HG02759 (cell line): ENCODE results near the gene CMSS1.

ENCODE experiments used
- ATAC-seq: cut with Tn5 transposase; IDR thresholded peaks from one replicate; pipeline ENCODE4 v1.9.1; 2021; ENCODE audit warnings: mild to moderate bottlenecking, moderate library complexity; ENCODE audit not compliant: unreplicated experiment

CMSS1 gene

DNA sequence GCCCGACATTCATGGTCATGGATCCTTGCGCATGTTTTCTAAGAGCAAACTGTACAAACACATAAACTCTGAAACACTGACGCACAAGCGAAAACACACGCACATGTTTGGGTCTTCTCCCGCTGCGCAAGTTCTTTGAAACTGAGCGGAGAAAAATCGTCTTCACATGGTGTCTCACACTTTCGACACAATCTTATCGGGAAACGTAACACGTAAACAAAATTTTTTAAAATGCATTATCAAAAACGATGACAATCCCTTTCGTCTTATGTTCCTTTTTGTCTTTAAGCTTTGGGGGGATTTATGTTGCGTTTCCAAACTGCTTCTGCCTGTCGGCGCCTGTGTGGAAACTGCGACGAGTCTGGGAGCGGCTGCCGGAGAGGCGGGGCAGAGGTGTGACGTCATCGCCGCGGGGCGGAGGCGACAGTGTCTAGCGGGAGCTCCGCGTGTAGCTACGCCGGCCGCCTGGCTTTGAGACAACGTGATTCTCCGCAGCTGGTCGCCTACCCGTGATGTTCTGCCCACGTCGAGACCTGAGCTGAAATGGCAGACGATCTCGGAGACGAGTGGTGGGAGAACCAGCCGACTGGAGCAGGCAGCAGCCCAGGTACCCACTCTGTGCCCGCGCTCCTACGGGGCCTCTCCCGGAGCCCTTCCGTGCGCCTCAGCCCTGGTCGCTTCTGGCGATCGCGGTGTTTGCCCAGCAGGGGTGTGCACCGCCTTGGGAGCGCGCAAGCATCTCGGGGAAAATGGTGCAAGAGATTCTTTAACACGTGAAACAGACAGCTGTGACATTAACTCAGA lies at the start of gene CMSS1:
Gene CMSS1 (plus strand): TSS at position 426 of the 804 bp plus-strand sequence.
- peak; percentile 98 for ATAC-seq

DNA sequence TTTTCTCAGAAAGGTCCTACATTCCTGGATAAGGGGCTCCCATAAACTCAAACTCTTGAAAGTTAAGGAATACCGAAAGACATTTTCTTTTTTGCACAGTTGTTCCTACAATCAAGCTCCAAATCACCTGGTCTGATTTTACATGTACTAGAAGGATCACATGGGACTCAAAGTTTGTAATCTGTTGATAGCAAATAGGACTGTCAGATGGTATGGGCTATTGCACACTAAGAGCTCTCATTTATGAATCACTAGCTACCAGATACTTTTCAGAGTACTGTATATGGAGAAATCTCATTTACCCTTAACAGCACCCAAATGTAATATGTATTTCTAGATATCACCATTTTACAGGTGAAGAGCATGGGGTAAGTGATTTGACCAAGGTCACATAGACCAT lies 49.5 kb upstream of the CMSS1 start:
- ATAC-seq = no peak

DNA sequence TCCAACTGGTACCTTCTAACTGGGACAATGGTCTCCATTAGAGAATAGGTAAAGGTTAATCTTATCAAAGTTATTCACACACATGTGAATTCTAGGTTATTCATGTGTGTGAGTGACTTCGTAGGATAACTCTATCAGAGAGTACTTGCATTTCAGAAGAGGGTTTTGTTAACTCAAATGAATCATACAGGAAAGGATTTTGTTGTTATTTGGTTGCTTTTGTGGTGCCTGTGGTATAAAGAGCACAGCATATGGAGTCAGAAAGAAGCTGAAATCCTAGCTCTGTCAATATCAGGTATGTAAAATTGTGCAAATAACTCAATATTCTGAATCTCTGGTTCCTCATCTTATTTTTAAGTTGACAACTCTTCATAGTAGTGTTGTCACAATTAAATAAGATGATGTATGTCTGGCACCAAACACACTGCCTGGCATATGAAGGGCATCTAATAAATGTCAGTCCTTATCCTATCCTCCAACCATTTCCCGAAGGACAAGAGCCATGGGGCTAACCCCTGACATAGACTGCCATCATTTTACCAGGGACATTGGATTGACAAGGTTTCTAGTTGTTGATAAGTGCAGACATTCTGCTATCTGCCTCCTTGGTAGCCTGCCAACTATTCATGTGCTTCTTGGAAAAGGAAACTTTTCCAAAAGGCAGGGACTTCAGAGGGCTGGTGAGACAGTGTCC lies 48.7 kb upstream of the CMSS1 start:
- ATAC-seq = no peak

DNA sequence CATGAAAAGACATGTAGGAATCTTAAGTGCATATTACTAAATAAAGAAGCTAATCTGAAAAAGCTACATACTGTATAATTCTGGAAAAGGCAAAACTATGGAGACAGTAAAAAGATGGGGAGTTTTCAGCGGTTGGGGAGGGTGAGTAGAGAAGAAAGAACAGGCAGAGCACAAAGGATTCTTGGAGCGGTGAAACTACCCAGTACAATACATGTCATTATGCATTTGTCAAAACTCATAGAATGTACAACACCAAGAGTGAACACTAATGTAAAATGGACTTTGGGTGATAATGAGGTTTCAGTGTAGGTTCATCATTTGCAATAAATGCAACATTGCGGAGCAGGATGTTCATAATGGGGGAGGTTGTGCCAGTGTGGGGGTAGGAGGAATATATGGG lies 45.5 kb upstream of the CMSS1 start:
- ATAC-seq = no peak

DNA sequence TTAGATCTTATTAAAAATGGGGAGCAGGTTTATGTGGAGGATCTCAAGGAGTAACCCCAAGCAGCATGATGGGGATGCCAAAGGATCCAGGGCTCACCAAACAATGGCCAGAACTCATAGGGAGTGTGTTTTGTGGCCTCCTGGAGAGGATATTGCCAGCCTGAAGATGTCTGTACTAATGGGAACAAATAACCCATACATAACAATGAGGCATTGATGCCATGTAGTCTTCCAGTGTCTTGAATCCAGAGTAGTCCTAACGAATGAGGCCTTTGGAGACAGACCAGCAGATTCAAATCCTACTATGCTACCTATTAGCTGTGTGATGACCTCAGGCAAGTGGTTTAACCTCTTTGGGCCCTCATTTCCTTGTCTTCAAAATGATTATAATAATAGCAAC lies 45.0 kb upstream of the CMSS1 start:
- ATAC-seq = no peak

DNA sequence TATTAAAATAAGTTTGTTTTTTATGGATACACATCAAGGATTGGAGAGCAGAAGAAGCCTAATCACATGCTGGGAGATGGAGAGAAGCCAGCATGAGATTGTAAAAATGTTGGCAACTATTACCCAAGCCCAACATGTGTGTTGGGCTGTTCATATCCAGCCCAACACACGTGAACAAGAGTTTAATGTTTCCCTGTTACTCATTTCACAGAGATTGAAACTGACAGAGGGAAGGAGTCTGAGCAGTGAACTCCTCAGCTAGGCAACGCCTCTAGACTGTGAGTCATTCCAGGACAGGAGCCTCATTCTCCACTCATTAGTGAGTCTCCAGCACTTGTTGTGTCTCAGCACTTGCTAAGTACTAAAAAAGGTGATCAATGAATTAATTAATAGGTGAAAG lies 43.2 kb upstream of the CMSS1 start:
- ATAC-seq = peak; percentile 98

DNA sequence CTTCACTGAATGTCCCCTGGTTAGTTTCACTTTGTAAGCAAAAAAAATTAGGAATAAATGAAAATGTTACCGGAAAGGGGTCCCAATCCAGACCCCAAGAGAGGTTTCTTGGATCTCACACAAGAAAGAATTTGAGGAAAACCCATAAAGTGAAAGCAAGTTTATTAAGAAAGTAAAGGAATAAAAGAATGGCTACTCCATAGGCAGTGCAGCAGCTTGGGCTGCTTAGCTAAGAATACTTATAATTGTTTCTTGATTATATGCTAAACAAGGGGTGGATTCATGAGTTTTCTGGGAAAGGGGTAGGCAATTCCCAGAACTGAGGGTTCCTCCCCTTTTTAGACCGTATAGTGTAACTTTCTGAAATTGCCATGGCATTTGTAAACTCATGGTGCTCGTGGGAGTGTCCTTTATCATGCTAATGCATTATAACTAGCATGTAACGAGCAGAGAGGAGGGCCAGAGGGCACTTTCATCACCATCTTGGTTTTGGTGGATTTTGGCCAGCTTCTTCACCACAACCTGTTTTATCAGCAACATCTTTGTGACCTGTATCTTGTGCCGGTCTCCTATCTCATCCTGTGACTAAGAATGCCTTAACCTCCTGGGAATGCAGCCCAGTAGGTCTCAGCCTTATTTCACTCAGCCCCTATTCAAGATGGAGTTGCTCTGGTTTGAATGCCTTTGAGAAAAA lies 41.0 kb upstream of the CMSS1 start:
- no peak for ATAC-seq

DNA sequence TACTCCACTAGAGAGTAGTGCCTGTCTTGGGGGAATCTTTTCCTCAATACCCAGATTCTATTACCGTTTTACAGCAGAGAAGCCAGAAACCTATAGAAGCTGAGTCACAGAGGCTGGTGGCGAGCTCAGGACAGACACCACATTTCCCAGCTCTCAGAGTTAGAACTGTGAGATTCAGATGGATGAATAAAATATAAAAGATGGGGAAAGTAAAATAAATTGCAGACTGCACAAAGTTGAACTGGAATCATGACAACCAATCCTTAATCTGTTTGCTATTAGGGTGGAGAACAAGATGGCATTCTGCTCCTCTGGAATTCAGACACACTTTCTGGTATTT lies 40.5 kb upstream of the CMSS1 start:
- ATAC-seq = no peak

DNA sequence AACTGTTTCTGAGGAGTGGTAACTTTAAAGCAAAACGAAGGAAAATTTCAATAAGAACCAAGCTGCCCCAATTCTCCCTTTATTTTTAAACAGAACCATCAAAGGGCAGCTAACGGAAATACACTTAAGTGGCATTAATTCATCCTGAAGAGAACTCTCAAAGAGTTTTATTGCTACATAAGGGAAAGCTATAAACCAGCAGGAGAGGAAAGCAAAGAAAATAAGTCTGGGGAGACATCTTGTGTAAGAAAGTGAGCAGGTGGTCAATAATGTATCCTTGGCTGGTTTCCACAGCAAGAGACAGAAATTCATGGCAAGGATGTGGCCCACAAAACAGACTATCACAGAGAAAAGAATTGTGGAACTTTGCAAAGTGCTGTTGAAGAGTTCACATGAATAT lies 40.0 kb upstream of the CMSS1 start:
- no peak for ATAC-seq

DNA sequence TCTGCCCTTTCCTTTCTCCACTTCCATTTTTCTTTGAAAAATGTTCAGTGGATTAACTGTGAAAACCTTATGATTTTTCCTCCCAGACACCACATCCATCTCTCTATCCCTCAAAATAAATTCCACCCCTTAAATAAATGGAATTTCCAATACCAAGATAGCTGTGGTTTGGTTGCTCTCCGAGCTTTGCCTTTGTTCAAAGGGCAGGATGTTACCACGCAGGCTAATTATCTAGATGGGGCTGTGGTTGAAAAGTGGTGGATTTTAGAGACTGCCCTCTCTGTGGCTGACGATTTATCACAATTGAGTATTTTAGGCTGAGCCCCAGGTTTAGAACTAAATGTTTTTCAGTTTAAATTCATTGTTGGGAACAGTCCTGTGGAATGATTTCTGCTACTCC lies 36.9 kb upstream of the CMSS1 start:
- no peak for ATAC-seq

DNA sequence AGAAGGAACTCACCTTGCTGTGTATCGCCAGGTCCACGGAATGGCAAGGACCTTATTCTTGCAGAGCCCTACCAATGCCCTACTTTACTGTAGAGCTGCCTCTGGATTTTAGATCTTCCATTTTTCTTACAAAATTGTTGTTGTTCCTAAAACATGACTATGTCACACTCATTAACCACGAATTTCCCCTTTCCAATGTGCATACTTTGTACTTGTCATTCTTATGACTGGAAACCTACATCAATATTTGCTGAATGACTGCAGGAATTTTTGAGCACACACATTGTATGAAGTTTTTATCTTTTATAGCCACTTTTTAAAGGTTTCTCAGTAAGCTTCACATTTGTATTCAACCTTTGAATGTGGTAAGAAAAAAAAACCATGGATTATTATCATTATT lies 35.9 kb upstream of the CMSS1 start:
- ATAC-seq = no peak

DNA sequence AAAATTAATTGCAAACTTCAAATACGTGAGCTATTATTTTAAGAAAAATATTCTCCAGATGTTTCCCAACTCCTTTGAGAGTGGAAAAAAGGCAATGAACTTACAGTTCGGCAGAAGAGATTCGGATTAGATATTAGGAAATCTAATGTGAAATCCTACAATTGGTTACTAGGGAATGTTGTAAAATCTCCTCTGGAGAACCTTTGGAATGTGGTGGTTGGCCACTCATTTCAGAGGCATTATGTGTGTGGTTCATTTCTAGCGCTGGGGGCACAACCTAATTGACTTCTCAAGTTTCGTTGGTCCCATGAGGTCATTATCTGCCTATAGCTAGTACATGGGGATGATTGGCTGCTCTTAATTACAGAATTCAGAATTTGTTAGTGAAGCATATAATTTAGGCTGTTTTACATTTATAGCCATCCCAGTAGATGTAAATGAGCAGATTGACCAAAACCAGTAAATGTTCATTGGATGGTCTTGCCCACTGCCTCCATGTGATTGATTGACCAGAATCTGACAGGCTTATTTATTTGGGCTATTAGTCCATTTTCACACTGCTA lies 34.6 kb upstream of the CMSS1 start:
- no peak for ATAC-seq

DNA sequence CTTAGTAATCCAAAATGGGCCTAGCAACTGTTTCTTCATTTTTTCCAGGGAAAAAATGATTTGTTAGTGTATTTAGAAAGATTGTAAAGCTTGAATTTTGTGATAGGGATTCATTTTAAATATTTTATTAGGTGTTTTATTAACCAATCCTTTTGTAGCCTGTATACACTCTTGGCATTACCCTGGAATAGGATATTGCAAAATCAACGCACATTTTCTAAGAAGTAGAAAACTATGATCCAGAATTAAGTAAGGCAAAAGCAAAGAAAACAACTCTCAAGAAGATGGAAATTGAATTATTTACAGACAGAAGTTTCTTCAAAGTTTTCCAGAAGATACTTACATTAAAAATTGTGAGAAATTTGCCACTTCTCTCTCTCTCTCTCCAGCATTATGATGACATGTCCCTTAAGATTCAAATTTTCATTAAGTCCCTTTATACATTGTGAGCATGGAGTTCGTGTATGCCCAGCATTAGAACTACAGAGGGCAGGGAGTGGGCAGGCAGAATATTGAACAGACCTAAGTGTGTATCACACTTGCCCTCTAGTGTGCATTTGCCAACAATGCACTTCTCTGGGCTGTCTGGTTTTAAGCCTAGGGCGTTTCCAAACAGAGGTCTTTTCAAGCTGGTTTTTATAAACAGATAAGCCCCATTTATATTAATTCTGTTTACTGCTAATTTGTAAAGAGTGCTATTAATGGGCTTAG lies 28.5 kb upstream of the CMSS1 start:
- peak; percentile 93 for ATAC-seq

DNA sequence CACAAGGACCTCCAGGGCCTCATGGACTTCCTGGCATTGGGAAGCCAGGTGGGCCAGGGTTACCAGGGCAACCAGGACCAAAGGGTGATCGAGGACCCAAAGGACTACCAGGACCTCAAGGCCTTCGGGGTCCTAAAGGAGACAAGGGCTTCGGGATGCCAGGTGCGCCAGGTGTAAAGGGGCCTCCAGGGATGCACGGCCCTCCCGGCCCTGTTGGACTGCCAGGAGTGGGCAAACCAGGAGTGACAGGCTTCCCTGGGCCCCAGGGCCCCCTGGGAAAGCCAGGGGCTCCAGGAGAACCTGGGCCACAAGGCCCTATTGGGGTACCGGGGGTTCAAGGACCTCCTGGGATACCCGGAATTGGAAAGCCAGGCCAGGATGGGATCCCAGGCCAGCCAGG lies 23.2 kb upstream of the CMSS1 start:
- ATAC-seq = no peak

DNA sequence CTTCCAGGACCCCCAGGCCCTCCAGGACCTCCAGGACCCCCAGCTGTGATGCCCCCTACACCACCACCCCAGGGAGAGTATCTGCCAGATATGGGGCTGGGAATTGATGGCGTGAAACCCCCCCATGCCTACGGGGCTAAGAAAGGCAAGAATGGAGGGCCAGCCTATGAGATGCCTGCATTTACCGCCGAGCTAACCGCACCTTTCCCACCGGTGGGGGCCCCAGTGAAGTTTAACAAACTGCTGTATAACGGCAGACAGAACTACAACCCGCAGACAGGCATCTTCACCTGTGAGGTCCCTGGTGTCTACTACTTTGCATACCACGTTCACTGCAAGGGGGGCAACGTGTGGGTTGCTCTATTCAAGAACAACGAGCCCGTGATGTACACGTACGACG lies 22.1 kb upstream of the CMSS1 start:
- no peak for ATAC-seq

DNA sequence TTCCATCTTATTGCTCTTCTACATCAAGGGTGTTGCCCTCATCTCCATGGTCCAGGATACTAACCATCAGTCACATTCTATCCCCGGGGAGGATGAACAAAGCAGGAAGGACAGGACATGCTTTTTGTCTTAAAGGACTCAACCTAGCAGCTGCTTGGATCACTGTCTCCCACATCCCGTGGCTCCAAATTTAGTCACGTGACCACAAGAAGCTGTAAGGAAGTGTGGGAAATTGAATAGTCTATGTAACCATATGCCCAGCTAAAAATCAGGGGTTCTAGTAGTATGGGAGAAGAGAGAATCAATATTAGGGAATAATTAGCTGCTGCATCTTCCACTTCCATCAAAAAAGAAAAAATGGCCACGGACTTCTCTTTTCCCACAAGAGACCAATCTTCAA lies 18.2 kb upstream of the CMSS1 start:
- no peak for ATAC-seq

DNA sequence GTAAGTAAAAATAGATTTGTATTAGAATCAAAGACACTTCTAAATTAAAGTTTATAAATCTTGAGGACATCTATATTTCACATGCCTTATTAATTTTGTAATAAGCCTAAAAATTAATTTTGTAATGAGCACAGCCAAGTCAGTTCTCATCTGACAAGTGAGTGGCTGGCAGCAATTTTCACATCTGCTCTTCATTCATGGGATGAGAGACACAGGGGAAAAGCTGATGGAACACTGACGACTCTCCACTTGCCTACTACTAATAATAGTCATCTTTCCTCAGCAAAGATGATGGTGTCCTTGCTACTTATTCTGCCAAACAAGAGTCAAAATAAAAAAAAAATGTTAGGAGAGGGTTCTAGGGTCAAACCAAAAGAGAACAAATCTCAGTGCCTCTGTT lies 14.4 kb upstream of the CMSS1 start:
- no peak for ATAC-seq

DNA sequence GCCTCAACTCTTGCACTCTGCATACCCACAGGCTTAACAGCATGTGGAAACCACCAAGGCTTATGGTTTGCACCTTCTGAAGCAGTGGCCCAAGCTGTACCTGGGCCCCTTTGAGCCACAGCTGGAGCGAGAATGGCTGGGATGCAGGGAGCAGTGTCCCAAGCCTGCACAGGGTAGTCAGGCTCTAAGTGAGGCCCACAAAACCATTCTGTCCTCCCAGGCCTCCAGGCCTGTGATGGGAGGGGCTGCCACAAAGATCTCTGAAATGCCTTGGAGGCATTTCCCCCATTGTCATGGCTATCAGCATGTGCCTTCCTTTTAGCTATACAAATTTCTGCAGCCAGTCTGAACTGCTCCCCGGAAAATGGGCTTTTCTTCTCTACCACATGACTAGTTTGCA lies 12.5 kb upstream of the CMSS1 start:
- ATAC-seq = no peak

DNA sequence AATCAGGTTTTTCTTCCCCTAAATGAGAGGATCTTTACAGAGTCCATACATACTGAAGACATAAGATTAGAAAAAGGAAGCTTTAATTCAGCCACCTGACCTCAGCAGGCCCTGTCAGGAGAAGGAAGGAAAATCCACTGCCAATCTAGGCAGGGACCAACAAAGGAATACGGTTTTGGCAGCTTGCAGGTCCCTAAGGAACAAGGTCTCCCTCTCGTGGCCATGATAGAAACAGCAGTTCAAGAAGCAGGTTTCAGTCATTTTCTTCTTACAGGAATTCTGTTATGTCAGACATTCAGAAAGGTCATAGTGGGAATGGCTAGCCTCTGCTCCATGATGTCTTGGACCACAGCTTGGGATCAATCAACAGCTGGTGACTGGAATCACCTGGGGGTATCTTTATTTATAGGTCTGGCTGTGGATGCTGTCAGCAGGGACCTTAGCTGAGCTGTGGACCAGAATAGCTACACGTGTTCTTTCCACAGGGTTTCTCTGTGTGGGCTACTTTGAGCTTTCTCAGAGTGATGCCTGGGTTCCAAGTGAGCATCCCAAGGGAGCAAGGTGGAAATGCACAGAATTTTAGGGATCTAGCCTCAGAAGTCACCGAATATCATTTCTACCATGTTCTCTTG lies 9.4 kb upstream of the CMSS1 start:
- peak; percentile 78 for ATAC-seq

DNA sequence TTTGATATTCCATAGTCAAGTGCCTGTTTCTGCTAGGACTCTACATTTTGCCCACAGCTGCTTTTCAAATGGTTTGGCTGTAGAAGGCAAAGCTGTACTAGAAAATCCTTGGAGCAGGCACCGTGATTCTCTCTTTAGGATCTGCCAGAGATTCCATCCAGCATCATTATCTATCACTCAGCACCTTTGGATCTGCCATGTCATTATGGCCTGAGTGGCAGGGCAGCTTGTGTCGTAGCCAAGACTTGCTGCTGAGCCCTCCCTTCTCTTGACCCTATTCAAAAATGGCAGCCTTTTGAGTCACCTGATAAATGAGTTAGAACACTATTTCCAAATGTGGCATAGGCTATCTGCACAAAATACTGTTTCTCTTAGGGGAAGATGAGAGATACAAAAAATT lies 8.1 kb upstream of the CMSS1 start:
- no peak for ATAC-seq

DNA sequence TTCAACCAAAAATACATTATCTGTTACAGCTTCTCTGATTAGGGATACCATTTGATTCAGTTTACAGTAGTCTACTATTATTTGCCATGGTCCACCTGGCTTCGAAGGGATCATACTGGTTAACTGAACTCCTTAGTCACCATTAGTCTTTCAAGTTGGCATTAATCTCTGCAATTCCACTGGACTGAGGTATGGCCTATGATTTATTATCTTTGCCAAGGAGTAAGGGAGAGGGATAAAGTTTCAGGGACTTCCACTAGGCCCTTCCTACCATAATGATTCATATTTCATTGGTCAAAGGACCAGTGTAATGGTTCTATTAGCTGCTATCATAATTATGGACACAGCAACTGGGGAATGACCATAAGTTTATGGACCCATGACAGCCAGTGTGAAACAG lies 7.3 kb upstream of the CMSS1 start:
- no peak for ATAC-seq
